ENCODE measurements around the gene CTDSPL. TPM values are rescaled to one million over a fixed set of nuclear protein-coding genes. Genes with fewer than 3 reads are reported as not detected.
A peak's percentile ranks its signal among the peaks of the same experiment; 100 is the strongest.

The CTDSPL gene
- total RNA-seq, 1 donor from 2014 or later = 68.4 TPM

DNA sequence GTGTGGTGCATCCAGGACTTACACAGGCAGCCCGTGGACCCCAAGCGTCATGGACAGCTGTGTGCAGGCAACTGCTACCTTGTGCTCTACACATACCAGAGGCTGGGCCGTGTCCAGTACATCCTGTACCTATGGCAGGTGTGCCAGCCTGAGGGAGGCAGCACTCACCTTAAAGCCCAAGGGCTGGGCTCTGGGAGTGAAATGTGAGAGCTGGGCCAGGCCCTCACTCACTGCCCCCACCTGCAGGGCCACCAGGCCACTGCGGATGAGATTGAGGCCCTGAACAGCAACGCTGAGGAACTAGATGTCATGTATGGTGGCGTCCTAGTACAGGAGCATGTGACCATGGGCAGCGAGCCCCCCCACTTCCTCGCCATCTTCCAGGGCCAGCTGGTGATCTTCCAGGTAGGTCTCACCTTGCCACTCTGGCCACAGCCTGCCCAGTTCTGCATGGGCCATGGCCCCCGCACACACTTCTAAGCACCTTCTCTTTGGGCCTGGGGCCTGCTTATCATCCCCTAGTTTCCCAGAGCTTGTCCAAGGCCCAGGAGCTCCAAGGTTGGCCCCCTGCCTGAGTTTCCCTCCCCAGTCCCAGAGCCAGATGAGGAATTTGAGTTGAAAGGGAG lies 139.9 kb downstream of the CTDSPL start:
- DNase-seq (ENCODE audit: low spot score) = no peak

- DNase-seq (ENCODE audit: low spot score) = no peak
Observed at GRCh38 chr3:38002291-38002876, 140.7 kb downstream of the CTDSPL start.

DNA sequence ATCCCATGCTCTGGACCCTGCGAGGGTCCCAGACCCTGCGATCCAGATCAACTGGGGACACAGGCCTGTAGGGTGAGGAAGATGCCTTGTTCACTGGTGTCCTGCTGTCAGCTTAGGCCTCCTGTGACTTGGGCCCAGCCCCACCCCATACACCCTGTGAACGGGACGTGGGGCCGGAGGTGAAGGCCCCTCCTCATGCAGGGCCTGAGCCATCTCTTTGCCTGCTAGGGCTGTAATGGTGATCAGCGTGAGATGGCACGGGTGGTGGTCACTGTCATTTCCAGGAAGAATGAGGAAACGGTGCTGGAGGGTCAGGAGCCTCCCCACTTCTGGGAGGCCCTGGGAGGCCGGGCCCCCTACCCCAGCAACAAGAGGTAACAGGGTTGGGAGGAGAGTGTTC lies 141.3 kb downstream of the CTDSPL start:
- no peak for DNase-seq (ENCODE audit: low spot score)

DNA sequence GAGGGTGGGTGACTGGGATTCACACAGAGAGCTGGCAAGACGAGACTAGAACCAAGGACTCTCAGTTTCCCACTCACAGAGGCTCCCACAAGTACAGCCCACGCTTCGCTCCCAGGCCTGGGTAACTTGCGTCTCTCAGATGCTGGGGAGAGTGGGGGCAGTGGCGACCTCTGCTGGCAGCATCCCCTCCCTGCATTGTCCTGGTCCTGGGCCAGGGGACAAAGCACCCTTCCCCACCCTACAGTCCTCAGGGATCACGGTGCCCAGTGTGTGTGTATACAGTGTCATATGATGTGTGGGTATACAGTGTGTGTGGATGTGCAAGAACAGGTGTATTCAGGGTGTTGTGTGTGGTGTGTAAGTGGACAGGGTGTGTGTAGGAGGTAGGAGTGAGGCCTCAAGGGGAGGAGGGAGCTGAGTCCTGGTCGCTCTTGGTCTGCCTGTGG lies 141.7 kb downstream of the CTDSPL start:
- no peak for DNase-seq (ENCODE audit: low spot score)

DNA sequence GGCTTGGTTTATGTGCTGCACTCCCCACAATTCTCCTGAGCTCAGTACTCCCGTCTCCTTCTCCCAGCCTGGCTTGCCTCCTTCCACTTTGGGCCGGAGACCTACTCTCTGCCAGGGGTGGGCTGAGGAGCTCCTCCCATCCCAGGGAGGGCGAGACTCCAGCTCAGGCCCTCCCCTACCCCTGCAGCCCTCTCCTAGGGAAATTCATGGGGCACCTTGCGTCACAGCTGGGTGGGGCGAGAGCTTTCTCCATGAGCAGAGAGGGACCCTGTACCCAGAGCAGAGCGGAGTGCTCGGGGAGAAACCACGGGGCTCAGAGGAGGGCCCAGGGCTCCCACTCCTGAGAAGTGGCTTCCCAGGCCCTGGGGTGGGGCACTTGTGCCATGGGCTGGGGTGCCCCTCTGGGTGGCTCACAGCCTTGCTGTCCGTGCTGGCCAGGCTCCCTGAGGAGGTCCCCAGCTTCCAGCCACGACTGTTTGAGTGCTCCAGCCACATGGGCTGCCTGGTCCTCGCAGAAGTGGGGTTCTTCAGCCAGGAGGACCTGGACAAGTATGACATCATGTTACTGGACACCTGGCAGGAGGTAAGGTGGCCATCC lies 142.2 kb downstream of the CTDSPL start:
- no peak for DNase-seq (ENCODE audit: low spot score)

- DNase-seq (ENCODE audit: low spot score) = peak; percentile 87
Observed at GRCh38 chr3:38004415-38005075, 142.9 kb downstream of the CTDSPL start.

- DNase-seq (ENCODE audit: low spot score) = no peak
Observed at GRCh38 chr3:38005076-38006020, 143.7 kb downstream of the CTDSPL start.

- no peak for DNase-seq (ENCODE audit: low spot score)
Observed at GRCh38 chr3:38006031-38006430, 144.4 kb downstream of the CTDSPL start.

DNA sequence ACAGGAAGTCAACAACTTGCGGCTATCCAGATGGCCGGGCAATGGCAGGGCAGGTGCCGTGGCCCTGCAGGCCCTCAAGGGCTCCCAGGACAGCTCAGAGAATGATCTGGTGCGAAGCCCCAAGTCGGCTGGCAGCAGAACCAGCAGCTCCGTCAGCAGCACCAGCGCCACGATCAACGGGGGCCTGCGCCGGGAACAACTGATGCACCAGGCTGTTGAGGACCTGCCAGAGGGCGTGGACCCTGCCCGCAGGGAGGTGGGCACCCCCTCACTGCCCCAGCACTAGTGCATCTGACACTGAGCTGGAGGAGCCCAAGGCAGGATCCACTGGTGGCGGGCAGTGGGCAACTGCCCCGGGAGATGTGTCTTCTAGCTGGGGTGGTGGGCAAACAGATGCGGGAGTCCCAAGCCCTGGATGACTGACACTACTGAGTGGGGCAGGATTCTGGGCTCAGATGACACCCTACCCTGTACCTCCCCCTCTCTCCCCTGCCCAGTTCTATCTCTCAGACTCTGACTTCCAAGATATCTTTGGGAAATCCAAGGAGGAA lies 144.8 kb downstream of the CTDSPL start:
- no peak for DNase-seq (ENCODE audit: low spot score)

- DNase-seq (ENCODE audit: low spot score) = no peak
Observed at GRCh38 chr3:38007754-38008090, 146.0 kb downstream of the CTDSPL start.

DNA sequence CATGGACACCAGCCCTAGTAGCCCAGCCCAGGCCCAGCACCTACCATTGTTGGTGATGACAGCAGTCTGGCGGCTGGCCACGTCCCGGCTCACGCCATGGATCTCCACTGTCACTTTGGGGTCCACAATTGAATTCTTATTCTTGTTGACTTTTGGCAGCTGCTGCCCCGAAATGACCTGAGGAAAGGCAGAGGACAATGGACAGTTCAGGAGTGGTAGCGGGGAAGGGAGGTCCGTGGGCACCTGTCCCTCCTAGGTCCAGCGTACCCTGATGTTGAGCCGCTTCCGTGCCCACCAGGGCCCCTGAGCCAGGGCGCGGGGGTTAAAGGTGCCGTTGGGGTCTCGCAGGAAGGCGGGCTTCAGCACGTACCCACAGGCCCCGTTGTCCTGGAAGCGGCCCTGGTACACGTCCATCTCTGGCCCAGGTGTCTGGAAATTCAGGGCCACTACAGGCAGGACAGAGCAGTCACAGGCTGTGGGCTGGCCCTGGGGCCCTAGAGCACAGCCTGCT lies 146.6 kb downstream of the CTDSPL start:
- DNase-seq (ENCODE audit: low spot score) = no peak

- DNase-seq (ENCODE audit: low spot score) = no peak
Observed at GRCh38 chr3:38008971-38009580, 147.4 kb downstream of the CTDSPL start.

DNA sequence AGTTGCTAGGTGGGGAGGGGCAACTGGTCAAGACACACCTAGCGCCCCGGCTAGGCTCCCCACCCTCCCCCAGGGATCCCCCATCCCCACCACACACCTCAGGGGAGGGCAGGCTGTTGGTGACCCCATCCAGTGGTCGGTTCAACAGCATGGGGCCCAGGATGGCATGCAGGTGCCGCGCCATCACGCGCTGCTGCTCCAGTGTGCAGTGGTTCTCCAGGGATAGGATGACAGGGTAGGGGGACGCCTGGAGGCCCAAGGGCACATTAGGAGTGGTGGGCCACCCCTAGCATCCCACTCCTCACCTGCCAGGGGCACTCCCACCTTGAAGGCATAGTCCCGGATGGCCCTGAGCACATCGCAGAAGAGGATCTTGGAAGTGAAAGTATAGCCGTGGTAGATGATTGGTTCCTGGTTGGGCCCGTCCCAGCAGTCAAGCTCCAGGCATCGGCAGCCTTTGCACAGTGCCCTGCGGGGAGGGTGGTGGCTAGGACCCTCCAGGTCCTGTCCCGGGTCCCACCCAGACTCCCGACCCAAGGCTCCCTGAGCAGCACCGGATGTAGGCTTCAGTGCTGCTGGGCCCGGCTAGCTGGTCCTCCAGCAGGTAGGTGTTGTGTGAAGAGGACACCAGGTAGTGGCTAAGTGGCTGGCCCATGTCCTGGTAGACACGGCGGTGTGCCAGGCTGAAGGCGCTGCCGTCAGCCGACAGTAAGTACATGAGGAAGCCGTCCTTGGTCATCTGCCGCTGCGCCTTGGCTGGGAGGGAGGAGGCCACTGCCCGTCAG lies 148.3 kb downstream of the CTDSPL start:
- DNase-seq (ENCODE audit: low spot score) = no peak

DNA sequence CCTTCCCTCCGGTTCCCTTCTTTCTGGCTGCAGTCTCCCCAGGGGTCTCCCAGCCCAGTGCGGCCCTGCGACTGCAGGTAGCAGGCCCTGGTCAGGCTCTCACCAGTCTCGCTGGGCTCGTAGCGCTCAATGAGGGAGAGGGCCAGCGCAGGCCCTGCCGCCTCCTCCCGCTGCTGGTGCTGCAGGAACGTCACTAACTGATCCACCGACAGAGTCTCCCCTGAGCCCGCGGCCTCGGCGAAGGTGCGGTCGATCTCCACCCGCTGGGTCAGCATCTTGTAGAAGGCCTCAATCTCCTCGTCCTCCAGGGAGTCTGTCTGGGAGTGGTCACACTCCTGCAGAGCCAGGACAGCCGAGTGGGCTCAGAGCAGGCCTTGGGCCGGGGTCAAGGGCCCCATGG lies 149.4 kb downstream of the CTDSPL start:
- DNase-seq (ENCODE audit: low spot score) = no peak

DNA sequence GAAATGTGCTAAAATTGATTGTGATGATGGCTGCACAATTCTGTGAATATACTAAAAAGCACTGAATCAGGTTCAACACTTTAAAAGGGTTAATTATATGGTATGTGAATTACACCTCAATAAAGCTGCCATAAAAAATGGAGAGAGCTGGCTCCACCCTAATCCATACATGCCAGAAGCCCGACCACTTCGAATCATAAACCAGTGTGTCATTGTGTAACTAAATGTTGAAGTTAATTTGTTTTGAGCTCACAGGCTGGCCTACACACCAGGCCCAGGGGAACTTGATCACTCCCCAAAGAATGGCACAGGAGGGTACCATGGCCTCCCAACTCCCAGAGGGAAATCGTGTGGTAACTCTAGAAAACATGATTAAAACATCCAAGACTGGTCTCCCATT lies 153.8 kb downstream of the CTDSPL start:
- DNase-seq (ENCODE audit: low spot score) = no peak

DNA sequence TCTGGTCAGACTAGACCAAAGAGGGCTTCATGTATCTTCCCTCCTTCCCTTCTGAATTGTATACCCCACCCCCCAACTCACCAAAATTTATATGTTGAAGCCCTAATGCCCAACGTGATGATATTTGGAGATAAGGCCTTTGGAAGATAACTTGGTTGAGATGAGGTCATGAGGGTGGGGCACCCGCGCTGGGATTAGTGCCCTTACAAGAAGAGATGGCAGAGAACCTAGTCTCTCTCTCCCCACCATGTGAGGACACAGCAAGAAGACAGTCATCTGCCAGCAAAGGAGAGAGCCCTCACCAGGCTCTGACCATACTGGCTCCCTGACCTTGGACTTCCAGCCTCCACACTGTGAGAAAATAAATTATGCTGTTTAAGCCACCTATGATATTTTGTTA lies 154.3 kb downstream of the CTDSPL start:
- no peak for DNase-seq (ENCODE audit: low spot score)

- DNase-seq (ENCODE audit: low spot score) = no peak
Observed at GRCh38 chr3:38016410-38016809, 154.7 kb downstream of the CTDSPL start.

DNA sequence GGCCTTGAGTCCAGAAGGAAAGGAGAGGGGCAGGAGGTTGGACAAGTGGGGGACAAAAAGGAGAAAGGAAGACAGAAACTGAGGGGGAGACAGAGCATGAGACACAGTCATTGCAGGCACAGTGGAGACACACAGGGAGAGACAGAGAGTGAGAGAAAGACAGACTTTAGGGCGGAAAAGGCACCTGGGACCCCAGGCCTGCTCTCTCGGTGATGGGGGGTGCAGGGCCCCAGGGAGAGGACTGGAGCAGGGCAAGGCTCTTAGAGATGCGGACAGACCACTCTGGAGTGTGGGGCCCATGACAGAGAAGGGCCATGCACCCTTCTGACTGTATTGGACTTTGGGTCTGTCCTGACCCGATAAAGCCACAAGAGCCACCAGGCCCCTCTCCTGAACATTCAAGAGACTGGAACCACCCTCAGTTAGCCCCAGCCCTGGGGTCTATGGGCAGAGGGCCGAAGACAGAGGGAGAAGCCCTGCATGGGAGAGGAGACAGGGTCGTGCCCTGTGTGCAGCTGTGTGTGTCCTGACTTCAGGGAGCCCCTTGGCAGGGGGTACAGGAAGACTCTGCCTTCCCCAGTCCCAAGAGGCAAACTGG lies 155.3 kb downstream of the CTDSPL start:
- DNase-seq (ENCODE audit: low spot score) = no peak

- DNase-seq (ENCODE audit: low spot score) = no peak
Observed at GRCh38 chr3:38017445-38018295, 156.0 kb downstream of the CTDSPL start.

Measured in ureter (tissue), 1 donor.